ENCODE results near the gene EMILIN1. TPM values are rescaled to one million over a fixed set of nuclear protein-coding genes. Genes with fewer than 3 reads are reported as not detected.
A peak's percentile ranks its signal among the peaks of the same experiment; 100 is the strongest.

Gene EMILIN1
- total RNA-seq, 1 experiment from 2014 or later, result 0.31 TPM

DNA sequence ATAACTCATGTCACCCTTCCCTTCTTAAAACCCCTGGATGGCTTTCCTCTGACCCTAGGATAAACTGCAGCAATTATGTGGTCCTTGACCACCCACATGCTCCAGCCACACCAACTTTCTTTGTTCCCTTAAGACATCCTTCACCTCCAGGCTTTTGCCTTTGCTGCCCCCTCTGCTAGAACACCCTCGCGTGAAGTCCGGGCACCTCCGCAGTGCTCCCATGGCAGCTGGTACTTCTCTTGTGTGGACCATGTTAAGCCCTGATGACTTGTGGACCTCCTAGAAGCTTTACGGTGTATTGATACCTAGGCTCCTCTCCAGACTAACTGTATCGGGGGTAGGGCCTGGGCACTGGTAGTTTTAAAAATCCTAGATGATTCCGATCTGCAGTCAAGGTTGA is 44.4 kb downstream of the EMILIN1 start:
- Histone ChIP-seq H3K27ac (ENCODE audit: low read length) (no peak overlapping the region), H3K4me1 (ENCODE audit: control insufficient read depth, insufficient read depth, low read length) (peaks cover 4% of the 10 kb centered on the region), H3K9me3 (ENCODE audit: control insufficient read depth, insufficient read depth, low read depth, low read length) (no peaks in the 10 kb centered on the region), H3K4me3 (ENCODE audit: low read depth in 2 of 2, low read length in 2 of 2) (peak overlapping the region in 1 of 2 experiments; percentile 63; a peak in 2 of 4 replicates), H3K36me3 (ENCODE audit: control insufficient read depth, insufficient read depth, low read length) (no peaks in the 10 kb centered on the region), H3K27me3 (ENCODE audit: control insufficient read depth, insufficient read depth, low read length) (no peaks in the 10 kb centered on the region; the same call in 1 of the 2 replicates)
- in situ Hi-C loops (cut with HindIII; ENCODE audit: low pct_unique_long_range_greater_than_20kb, low sequenced_read_pairs), result no loop called here
- intact Hi-C loops (cut with micrococcal nuclease; ENCODE audit: unreplicated experiment), result no loop called here
- ChIA-PET POLR2A (no interaction called here), CTCF (no interaction called here)
- no peak for ATAC-seq
- no TSS peak for BruUV-seq (replicated peaks)
- no peak for DNase-seq (ENCODE audit: low read depth, low spot score)
- TF ChIP-seq POLR2AphosphoS5 (IDR thresholded peaks at IDR 0.05; ENCODE audit: low read depth, low read length) (no peak), SIN3A (IDR thresholded peaks at IDR 0.05; ENCODE audit: borderline replicate concordance, insufficient read depth, low read depth, low read length) (no peak), TCF7L2 (IDR thresholded peaks at IDR 0.05; ENCODE audit: low read depth, low read length) (no peak)
- TF ChIP-seq, protein P1, sequence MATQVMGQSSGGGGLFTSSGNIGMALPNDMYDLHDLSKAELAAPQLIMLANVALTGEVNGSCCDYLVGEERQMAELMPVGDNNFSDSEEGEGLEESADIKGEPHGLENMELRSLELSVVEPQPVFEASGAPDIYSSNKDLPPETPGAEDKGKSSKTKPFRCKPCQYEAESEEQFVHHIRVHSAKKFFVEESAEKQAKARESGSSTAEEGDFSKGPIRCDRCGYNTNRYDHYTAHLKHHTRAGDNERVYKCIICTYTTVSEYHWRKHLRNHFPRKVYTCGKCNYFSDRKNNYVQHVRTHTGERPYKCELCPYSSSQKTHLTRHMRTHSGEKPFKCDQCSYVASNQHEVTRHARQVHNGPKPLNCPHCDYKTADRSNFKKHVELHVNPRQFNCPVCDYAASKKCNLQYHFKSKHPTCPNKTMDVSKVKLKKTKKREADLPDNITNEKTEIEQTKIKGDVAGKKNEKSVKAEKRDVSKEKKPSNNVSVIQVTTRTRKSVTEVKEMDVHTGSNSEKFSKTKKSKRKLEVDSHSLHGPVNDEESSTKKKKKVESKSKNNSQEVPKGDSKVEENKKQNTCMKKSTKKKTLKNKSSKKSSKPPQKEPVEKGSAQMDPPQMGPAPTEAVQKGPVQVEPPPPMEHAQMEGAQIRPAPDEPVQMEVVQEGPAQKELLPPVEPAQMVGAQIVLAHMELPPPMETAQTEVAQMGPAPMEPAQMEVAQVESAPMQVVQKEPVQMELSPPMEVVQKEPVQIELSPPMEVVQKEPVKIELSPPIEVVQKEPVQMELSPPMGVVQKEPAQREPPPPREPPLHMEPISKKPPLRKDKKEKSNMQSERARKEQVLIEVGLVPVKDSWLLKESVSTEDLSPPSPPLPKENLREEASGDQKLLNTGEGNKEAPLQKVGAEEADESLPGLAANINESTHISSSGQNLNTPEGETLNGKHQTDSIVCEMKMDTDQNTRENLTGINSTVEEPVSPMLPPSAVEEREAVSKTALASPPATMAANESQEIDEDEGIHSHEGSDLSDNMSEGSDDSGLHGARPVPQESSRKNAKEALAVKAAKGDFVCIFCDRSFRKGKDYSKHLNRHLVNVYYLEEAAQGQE (IDR thresholded peaks at IDR 0.05; ENCODE audit: insufficient read depth in 1 of 2, low read depth in 2 of 2, low read length in 1 of 2), result no peak
- TF ChIP-seq, protein P2, sequence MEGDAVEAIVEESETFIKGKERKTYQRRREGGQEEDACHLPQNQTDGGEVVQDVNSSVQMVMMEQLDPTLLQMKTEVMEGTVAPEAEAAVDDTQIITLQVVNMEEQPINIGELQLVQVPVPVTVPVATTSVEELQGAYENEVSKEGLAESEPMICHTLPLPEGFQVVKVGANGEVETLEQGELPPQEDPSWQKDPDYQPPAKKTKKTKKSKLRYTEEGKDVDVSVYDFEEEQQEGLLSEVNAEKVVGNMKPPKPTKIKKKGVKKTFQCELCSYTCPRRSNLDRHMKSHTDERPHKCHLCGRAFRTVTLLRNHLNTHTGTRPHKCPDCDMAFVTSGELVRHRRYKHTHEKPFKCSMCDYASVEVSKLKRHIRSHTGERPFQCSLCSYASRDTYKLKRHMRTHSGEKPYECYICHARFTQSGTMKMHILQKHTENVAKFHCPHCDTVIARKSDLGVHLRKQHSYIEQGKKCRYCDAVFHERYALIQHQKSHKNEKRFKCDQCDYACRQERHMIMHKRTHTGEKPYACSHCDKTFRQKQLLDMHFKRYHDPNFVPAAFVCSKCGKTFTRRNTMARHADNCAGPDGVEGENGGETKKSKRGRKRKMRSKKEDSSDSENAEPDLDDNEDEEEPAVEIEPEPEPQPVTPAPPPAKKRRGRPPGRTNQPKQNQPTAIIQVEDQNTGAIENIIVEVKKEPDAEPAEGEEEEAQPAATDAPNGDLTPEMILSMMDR (IDR thresholded peaks at IDR 0.05), result no peak

DNA sequence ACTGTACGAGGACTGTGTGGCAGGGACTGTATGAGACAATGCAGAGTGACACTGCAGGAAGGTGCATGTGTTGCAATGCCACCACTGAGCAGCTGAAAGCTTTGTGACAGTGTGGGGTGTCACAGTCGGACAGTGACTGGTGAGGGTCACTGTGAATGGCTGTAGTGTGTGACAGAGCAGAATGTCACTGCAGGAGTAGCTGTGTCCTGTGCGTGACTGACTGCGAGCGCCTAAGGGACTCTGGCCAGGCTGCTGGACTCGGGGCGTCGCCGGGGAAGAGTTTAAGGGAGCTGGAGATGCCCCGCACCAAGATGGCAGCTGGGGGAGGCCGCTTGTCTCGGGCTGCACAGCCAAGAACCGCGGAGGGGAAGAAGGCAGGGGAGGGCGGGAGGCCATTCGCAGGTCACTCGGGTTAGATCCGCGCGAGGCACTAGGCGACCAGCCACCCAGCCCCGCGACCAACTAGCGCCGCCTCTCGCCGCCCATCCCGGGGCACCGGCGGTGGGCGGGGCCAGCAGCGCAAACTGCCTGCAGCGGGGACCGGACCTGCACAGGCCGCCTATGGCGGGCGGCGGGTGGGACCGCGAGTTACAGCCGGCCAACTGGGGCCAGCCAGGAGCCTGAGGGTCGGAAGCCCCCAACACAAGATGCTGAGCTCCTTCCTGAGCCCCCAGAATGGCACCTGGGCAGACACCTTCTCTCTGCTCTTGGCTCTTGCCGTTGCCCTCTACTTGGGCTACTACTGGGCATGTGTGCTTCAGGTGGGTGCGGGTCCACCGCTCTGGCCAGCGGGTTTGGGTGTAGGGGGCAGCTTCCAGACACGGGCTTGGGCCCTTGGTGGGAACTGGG is 45.1 kb downstream of the EMILIN1 start, which contains the start of gene ABHD1:
Gene ABHD1, plus strand, starts transcription at position 514 of the 849 bp plus-strand sequence. Its CDS starts 134 bp downstream, at position 648.
- intact Hi-C loops (cut with micrococcal nuclease; ENCODE audit: unreplicated experiment), result no loop called here
- TF ChIP-seq, protein P2 (IDR thresholded peaks at IDR 0.05), result no peak
- TF ChIP-seq, protein P1 (IDR thresholded peaks at IDR 0.05; ENCODE audit: insufficient read depth in 1 of 2, low read depth in 2 of 2, low read length in 1 of 2), result no peak; a peak in 1 of 4 replicates
- TF ChIP-seq TCF7L2 (IDR thresholded peaks at IDR 0.05; ENCODE audit: low read depth, low read length), result no peak
- TF ChIP-seq SIN3A (IDR thresholded peaks at IDR 0.05; ENCODE audit: borderline replicate concordance, insufficient read depth, low read depth, low read length), result no peak
- no peak for TF ChIP-seq POLR2AphosphoS5 (IDR thresholded peaks at IDR 0.05; ENCODE audit: low read depth, low read length)

More for the DNA sequence above, 45.1 kb downstream of the EMILIN1 start, which contains the start of gene ABHD1:
- H3K36me3 ChIP-seq (ENCODE audit: control insufficient read depth, insufficient read depth, low read length), result no peaks in the 10 kb centered on the region
- DNase-seq (ENCODE audit: low read depth, low spot score) (no peak), ATAC-seq (peak; percentile 84)
- H3K4me3 ChIP-seq (ENCODE audit: low read depth in 2 of 2, low read length in 2 of 2), result peak within 1 kb of the TSS; percentile 56 to 63
- no peaks in the 10 kb centered on the region for H3K9me3 ChIP-seq (ENCODE audit: control insufficient read depth, insufficient read depth, low read depth, low read length)
- no peaks in the 10 kb centered on the region; the same call in 1 of the 2 replicates for H3K4me1 ChIP-seq (ENCODE audit: control insufficient read depth, insufficient read depth, low read length)
- H3K27me3 ChIP-seq (ENCODE audit: control insufficient read depth, insufficient read depth, low read length), result no peaks in the 10 kb centered on the region; the same call in 1 of the 2 replicates
- no TSS peak for BruUV-seq (replicated peaks)
- peak within 1 kb of the TSS; percentile 25; the same call in 1 of the 2 replicates for H3K27ac ChIP-seq (ENCODE audit: low read length)
- POLR2A ChIA-PET, result no interaction called here
- CTCF ChIA-PET, result interaction anchor here (0.8 kb wide), 1 partner anchor 68 kb away, joined by 6 read pairs; no protein-coding TSS in a partner anchor
- in situ Hi-C loops (cut with HindIII; ENCODE audit: low pct_unique_long_range_greater_than_20kb, low sequenced_read_pairs), result no loop called here

Data from Panc1 (cell line).